Effector CD8-positive, alpha-beta T cell (primary cell): ENCODE data around the gene DBNDD2.

Experiments used
- DNase-seq: peaks from one replicate; lab custom pipeline; 2025; lab: John Stamatoyannopoulos, UW

The DBNDD2 gene

GRCh38 chr20:45415822-45416637 lies 7.9 kb downstream of the DBNDD2 start, which contains the start of gene PIGT:
Gene PIGT, plus strand, starts transcription at chr20:45416141. Its CDS starts 16 bp downstream, at chr20:45416157.
- DNase-seq, result peak; percentile 88

GRCh38 chr20:45416917-45417316 lies 8.8 kb downstream of the DBNDD2 start:
- no peak for DNase-seq

- DNase-seq, result no peak
Observed at GRCh38 chr20:45419188-45420091, 11.4 kb downstream of the DBNDD2 start.

- no peak for DNase-seq
Observed at GRCh38 chr20:45420125-45420524, 12.0 kb downstream of the DBNDD2 start.

GRCh38 chr20:45423700-45424099 lies 15.6 kb downstream of the DBNDD2 start:
- DNase-seq, result no peak

GRCh38 chr20:45425561-45425960 lies 17.5 kb downstream of the DBNDD2 start:
- no peak for DNase-seq

GRCh38 chr20:45426320-45427016 lies 18.4 kb downstream of the DBNDD2 start:
- DNase-seq, result no peak

GRCh38 chr20:45427236-45428149 lies 19.4 kb downstream of the DBNDD2 start:
- DNase-seq, result no peak

GRCh38 chr20:45429618-45430017 lies 21.5 kb downstream of the DBNDD2 start:
- DNase-seq, result no peak

- no peak for DNase-seq
Observed at GRCh38 chr20:45432294-45432693, 24.2 kb downstream of the DBNDD2 start.

GRCh38 chr20:45433316-45433715 lies 25.2 kb downstream of the DBNDD2 start:
- no peak for DNase-seq

- no peak for DNase-seq
Observed at GRCh38 chr20:45433976-45434375, 25.9 kb downstream of the DBNDD2 start.

GRCh38 chr20:45436732-45437485 lies 28.8 kb downstream of the DBNDD2 start:
- DNase-seq, result peak; percentile 84

- no peak for DNase-seq
Observed at GRCh38 chr20:45440424-45440823, 32.3 kb downstream of the DBNDD2 start.

GRCh38 chr20:45440891-45441685 lies 33.0 kb downstream of the DBNDD2 start:
- no peak for DNase-seq

GRCh38 chr20:45441746-45442145 lies 33.7 kb downstream of the DBNDD2 start:
- no peak for DNase-seq

- no peak for DNase-seq
Observed at GRCh38 chr20:45444050-45444449, 36.0 kb downstream of the DBNDD2 start.

GRCh38 chr20:45445805-45446562 lies 37.9 kb downstream of the DBNDD2 start:
- DNase-seq, result no peak

- DNase-seq, result no peak
Observed at GRCh38 chr20:45448270-45448669, 40.2 kb downstream of the DBNDD2 start.
